Right lobe of liver (tissue), 6 donors: ENCODE data around the gene CACNA2D3. TPM values are rescaled to one million over a fixed set of nuclear protein-coding genes. Genes with fewer than 3 reads are reported as not detected.

Experiments used
- ATAC-seq, 4 donors: fragments of 200-7000 bp; cut with Tn5 transposase; one replicate each; pipeline ENCODE4 v1.9.1; 2020; ENCODE audit warnings: mild to moderate bottlenecking in 4 of 4, moderate library complexity in 4 of 4
- DNase-seq, 3 donors: peaks; one replicate each; pipeline ENCODE4 v3.0.0-alpha.2; 2020
- H3K27ac ChIP-seq, 3 donors: fragments of 200-600 bp; one replicate each; pipeline ENCODE4 v1.8.0; 2022
- H3K27me3 ChIP-seq, 2 donors: fragments of 200-600 bp; one replicate each; pipeline ENCODE4 v1.8.0; 2022
- H3K36me3 ChIP-seq, 4 donors: fragments of 200-600 bp; sonication (generic) in 1 of 4; one replicate each; pipeline versions ENCODE4 v1.5.1 to v1.8.0; 2017 to 2022; ENCODE audit warnings: control low read depth in 1 of 4
- H3K4me1 ChIP-seq, 4 donors: fragments of 200-600 bp; sonication (generic) in 1 of 4; one replicate each; pipeline versions ENCODE4 v1.5.1 to v1.8.0; 2017 to 2022; ENCODE audit warnings: control low read depth in 1 of 4
- H3K4me3 ChIP-seq, 3 donors: fragments of 200-600 bp; one replicate each; pipeline ENCODE4 v1.8.0; 2022
- H3K9me3 ChIP-seq, 4 donors: fragments of 200-600 bp; sonication (generic) in 1 of 4; one replicate each; pipeline versions ENCODE4 v1.5.1 to v1.8.0; 2017 to 2022; ENCODE audit warnings: control low read depth in 1 of 4
- POLR2A ChIP-seq: fragments of 450-650 bp; IDR thresholded peaks from one replicate; pipeline ENCODE4 v1.6.1; 2017; ENCODE audit warnings: antibody characterized with exemption, mild to moderate bottlenecking
- WGBS: methylation state at CpG from one replicate; pipeline ENCODE4 v1.1.6; 2018; ENCODE audit warnings: low coverage, low lambda C conversion rate; ENCODE audit not compliant: insufficient coverage; ENCODE audit errors: missing lambda C conversion rate; 5-methylcytosine and 5-hydroxymethylcytosine counted together
- intact Hi-C, 2 donors: fragments of 100-400 bp; cut with DNase I; formaldehyde crosslinking; loops; one replicate each; pipeline versions ENCODE4 v1.11.2 to v1.14.1; 2022
- total RNA-seq, 6 experiments: library from RNA; depleted of rRNA in 2 of 6; stranded (reverse); fragments of >200 nt in 2 of 6; fragmentation: NEBNext Ultra II Directional in 3 of 6; extraction: Animal tissue kit (Norgen Biotek cat#: 25700) in 3 of 6; gene quantifications; one replicate each; pipeline versions ENCODE4 v1.1.0 to v1.2.4, GENCODE V29; 2016 to 2023
- TF ChIP-seq, protein P1 (sequence below), 4 donors: fragments of 200-600 bp in 3 of 4; fragments of 450-650 bp in 1 of 4; IDR thresholded peaks; one replicate each; pipeline versions ENCODE4 v1.5.1 to v1.8.0; 2016 to 2022; ENCODE audit warnings: antibody characterized with exemption in 4 of 4, mild to moderate bottlenecking in 2 of 4
- donor health status: DM: no; HTN: yes; CAD: no.
- donor health status: DM: no; HTN: no; CAD: no.
- donor health status: DM: no; HTN: no; CAD: no.
- donor health status: DM: no; HTN: yes; CAD: no.
- donor health status: DM: no; HTN: yes; CAD: no.

Gene CACNA2D3
- total RNA-seq, 6 experiments from 2014 or later = 0.28 to 0.87 TPM; not detected in 4

DNA sequence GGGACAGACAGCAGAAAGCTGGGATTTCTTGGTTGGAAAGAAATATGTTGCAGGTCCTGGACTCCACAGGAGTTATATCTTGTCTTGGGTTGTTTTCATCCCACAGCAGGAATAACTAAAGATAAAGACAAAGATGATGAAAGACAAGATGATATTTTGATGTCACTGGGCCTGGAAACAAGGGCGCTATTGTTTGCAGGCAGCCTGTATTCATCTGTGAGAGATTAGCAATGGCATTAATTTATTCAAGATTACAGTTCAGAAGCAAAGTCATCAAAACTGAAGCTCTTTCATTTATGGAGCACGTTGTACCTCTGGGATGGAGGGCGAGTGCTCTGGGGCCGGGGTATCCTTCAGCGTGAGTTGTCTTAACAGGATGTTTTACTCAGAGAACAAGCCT is 591.7 kb downstream of the CACNA2D3 start:
- ATAC-seq (no peak), DNase-seq (no peak)
- Histone ChIP-seq H3K4me1 (no peaks in the 10 kb centered on the region), H3K36me3 (no peaks in the 10 kb centered on the region), H3K4me3 (no peak overlapping the region), H3K27ac (no peak overlapping the region), H3K9me3 (no peaks in the 10 kb centered on the region), H3K27me3 (no peaks in the 10 kb centered on the region)
- WGBS = 61% methylated on average over 2 of the region's 5 CpGs
- intact Hi-C loops = no loop called here
- no peak for TF ChIP-seq POLR2A
- TF ChIP-seq, protein P1, sequence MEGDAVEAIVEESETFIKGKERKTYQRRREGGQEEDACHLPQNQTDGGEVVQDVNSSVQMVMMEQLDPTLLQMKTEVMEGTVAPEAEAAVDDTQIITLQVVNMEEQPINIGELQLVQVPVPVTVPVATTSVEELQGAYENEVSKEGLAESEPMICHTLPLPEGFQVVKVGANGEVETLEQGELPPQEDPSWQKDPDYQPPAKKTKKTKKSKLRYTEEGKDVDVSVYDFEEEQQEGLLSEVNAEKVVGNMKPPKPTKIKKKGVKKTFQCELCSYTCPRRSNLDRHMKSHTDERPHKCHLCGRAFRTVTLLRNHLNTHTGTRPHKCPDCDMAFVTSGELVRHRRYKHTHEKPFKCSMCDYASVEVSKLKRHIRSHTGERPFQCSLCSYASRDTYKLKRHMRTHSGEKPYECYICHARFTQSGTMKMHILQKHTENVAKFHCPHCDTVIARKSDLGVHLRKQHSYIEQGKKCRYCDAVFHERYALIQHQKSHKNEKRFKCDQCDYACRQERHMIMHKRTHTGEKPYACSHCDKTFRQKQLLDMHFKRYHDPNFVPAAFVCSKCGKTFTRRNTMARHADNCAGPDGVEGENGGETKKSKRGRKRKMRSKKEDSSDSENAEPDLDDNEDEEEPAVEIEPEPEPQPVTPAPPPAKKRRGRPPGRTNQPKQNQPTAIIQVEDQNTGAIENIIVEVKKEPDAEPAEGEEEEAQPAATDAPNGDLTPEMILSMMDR (IDR thresholded peaks at IDR 0.05) = no peak

DNA sequence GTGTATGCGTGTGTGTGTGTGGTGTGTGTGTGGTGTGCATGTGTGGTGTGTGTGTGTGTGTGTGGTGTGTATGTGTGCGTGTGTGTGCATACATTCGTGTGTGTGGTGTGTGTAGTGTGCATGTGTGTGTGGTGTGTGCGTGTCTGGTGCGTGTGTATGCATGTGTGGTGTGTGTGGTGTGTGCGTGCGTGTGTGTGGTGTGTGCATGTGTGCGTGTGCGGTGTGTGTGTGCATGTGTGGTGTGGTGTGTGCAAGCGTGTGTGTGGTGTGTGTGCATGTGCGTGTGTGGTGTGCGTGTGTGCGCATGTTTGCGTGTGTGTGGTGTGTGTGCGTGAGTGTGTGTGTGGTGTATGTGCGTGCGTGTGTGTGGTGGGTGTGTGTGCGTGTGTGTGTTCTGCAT is 595.2 kb downstream of the CACNA2D3 start:
- Histone ChIP-seq H3K9me3 (no peaks in the 10 kb centered on the region), H3K27me3 (no peaks in the 10 kb centered on the region), H3K4me3 (no peak overlapping the region), H3K36me3 (no peaks in the 10 kb centered on the region), H3K4me1 (no peaks in the 10 kb centered on the region), H3K27ac (no peak overlapping the region)
- no peak for DNase-seq
- TF ChIP-seq, protein P1 (IDR thresholded peaks at IDR 0.05) = no peak
- TF ChIP-seq POLR2A = no peak
- ATAC-seq = no peak
- 78% methylated on average over 17 of the region's 18 CpGs for WGBS
- intact Hi-C loops = no loop called here

DNA sequence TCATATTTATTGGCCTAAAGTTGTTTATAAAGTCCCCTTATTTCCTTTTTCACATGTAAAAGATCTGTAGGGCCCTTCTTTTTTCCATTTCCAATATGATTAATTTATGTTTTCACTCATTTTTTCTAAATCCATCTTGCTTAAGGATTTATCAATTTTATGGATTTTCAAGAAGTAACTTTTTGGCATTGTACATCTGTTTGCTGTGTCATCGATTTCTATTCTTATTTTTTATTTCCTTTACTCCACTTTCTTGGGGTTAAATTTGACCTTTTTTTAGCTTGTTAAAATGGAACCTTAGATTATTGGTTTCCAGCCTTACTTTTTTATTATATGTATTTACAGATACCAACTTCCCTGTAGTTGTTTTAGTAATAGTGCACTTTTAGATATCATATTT is 597.6 kb downstream of the CACNA2D3 start:
- Histone ChIP-seq H3K9me3 (no peaks in the 10 kb centered on the region), H3K27ac (no peak overlapping the region), H3K4me1 (no peaks in the 10 kb centered on the region), H3K4me3 (no peak overlapping the region), H3K27me3 (no peaks in the 10 kb centered on the region), H3K36me3 (no peaks in the 10 kb centered on the region)
- intact Hi-C loops = no loop called here
- no peak for ATAC-seq
- no peak for DNase-seq
- WGBS = 60% methylated on average over 1 of the region's 1 CpG
- TF ChIP-seq POLR2A = no peak
- TF ChIP-seq, protein P1 (IDR thresholded peaks at IDR 0.05) = no peak

DNA sequence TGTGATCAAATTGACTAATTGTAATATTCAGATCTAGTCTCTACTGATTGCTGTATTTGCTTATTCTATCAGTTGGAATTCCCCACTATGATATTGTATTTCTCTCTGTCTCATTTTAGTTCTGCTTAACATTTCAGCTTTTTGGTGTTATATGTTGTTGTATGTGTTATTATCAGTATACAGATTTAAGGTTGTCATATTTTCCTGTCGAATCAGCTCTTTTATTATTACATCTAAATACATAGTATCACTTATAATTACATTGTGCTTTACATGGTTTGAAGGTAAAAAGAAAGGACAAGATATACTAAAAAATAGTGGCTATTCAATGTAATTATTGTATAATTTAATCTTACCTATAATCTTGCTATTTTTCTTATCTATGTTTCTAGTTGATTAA is 598.3 kb downstream of the CACNA2D3 start:
- DNase-seq (no peak), ATAC-seq (no peak)
- 50% methylated on average over 1 of the region's 1 CpG for WGBS
- Histone ChIP-seq H3K4me3 (no peak overlapping the region), H3K9me3 (no peaks in the 10 kb centered on the region), H3K27ac (no peak overlapping the region), H3K27me3 (no peaks in the 10 kb centered on the region), H3K4me1 (no peaks in the 10 kb centered on the region), H3K36me3 (no peaks in the 10 kb centered on the region)
- intact Hi-C loops = no loop called here
- no peak for TF ChIP-seq POLR2A
- TF ChIP-seq, protein P1 (IDR thresholded peaks at IDR 0.05) = no peak
